Amniotic stem cell (primary cell): Measurements from ENCODE around the gene GAS6.

ENCODE experiments used
- DNase-seq: peaks from one replicate; lab custom pipeline; 2025; lab: John Stamatoyannopoulos, UW

The GAS6 gene

GRCh38 chr13:113770937-113771336 is 92.9 kb downstream of the GAS6 start:
- no peak for DNase-seq
